GM23338 (cell line): ENCODE data around the gene JAKMIP2. TPM values are rescaled to one million over a fixed set of nuclear protein-coding genes. Genes with fewer than 3 reads are reported as not detected.

ENCODE experiments used
- ATAC-seq: fragments of 200-7000 bp; cut with Tn5 transposase; 3 replicates; pipeline ENCODE4 v1.9.1; 2020
- DNase-seq: peaks from one replicate; pipeline ENCODE4 v3.0.0-alpha.2; 2015; ENCODE audit warnings: low spot score
- H2AFZ ChIP-seq: fragments of 200-600 bp; sonication (generic); 2 replicates; pipeline ENCODE4 v1.8.0; 2016; ENCODE audit warnings: antibody characterized with exemption, mild to moderate bottlenecking, moderate library complexity
- H3F3A ChIP-seq: fragments of 200-600 bp; sonication (generic); replicated peaks from 2 replicates; pipeline ENCODE4 v1.8.0; 2017; ENCODE audit warnings: antibody characterized with exemption, mixed run types, low read depth
- H3K27ac ChIP-seq: fragments of 200-600 bp; sonication (generic); 2 replicates; pipeline ENCODE4 v1.6.1; 2016; ENCODE audit warnings: low read depth
- H3K27me3 ChIP-seq: fragments of 200-600 bp; sonication (generic); 2 replicates; pipeline ENCODE4 v1.8.0; 2016; ENCODE audit warnings: mild to moderate bottlenecking, mixed run types, moderate library complexity; ENCODE audit not compliant: insufficient read depth
- H3K36me3 ChIP-seq: fragments of 200-600 bp; sonication (generic); 2 replicates; pipeline ENCODE4 v1.8.0; 2016; ENCODE audit warnings: mild to moderate bottlenecking; ENCODE audit not compliant: insufficient read depth
- H3K4me1 ChIP-seq: fragments of 200-600 bp; sonication (generic); 2 replicates; pipeline ENCODE4 v1.8.0; 2016; ENCODE audit warnings: mild to moderate bottlenecking, moderate library complexity; ENCODE audit not compliant: insufficient read depth
- H3K4me2 ChIP-seq: fragments of 200-600 bp; sonication (generic); 2 replicates; pipeline ENCODE4 v1.7.1; 2017; ENCODE audit warnings: mixed run types
- H3K4me3 ChIP-seq: fragments of 200-600 bp; sonication (generic); 2 replicates; pipeline ENCODE4 v1.6.1; 2016; ENCODE audit warnings: mixed run types
- H3K79me2 ChIP-seq: fragments of 200-600 bp; sonication (generic); replicated peaks from 2 replicates; pipeline ENCODE4 v1.8.0; 2017; ENCODE audit warnings: mild to moderate bottlenecking; ENCODE audit not compliant: insufficient read depth
- H3K9me2 ChIP-seq: fragments of 200-600 bp; sonication (generic); 2 replicates; pipeline ENCODE4 v1.8.0; 2017; ENCODE audit not compliant: insufficient read depth
- H4K20me1 ChIP-seq: fragments of 200-600 bp; sonication (generic); replicated peaks from 2 replicates; pipeline ENCODE4 v1.8.0; 2017; ENCODE audit warnings: mild to moderate bottlenecking; ENCODE audit not compliant: insufficient read depth
- H3K27ac Mint-ChIP-seq: 2 replicates; pipeline ENCODE4 v1.8.0; 2020; ENCODE audit warnings: inconsistent platforms, mild to moderate bottlenecking, moderate library complexity, mixed read lengths
- H3K27me3 Mint-ChIP-seq: 3 replicates; pipeline ENCODE4 v1.8.0; 2022; ENCODE audit warnings: low read depth, mild to moderate bottlenecking, moderate library complexity, mixed read lengths, inconsistent platforms; ENCODE audit not compliant: insufficient read depth, poor library complexity
- H3K36me3 Mint-ChIP-seq: 3 replicates; pipeline ENCODE4 v1.8.0; 2021; ENCODE audit warnings: low read depth, mild to moderate bottlenecking, inconsistent platforms, moderate library complexity, mixed read lengths
- H3K4me1 Mint-ChIP-seq: 3 replicates; pipeline ENCODE4 v1.8.0; 2020; ENCODE audit warnings: mild to moderate bottlenecking, inconsistent platforms, mixed read lengths
- H3K4me3 Mint-ChIP-seq: 3 replicates; pipeline ENCODE4 v1.8.0; 2021; ENCODE audit warnings: moderate library complexity, mild to moderate bottlenecking, inconsistent platforms, mixed read lengths
- H3K9me3 Mint-ChIP-seq: 3 replicates; pipeline ENCODE4 v1.8.0; 2020; ENCODE audit warnings: moderate library complexity, mild to moderate bottlenecking, inconsistent platforms, mixed read lengths
- CREB1 ChIP-seq: fragments of 250-450 bp; sonication (Bioruptor Pico); IDR thresholded peaks from 2 replicates; pipeline ENCODE4 v1.5.0; 2020; ENCODE audit warnings: low read depth, mild to moderate bottlenecking, moderate library complexity
- CTCF ChIP-seq, 2 experiments: fragments of 200-600 bp in 1 of 2; sonication (generic) in 1 of 2; conservative IDR thresholded peaks; 2 replicates each; pipeline versions ENCODE4 v1.5.1 to v1.6.1; 2016 to 2017; ENCODE audit warnings: antibody characterized with exemption in 2 of 2, low read depth in 2 of 2, mild to moderate bottlenecking in 2 of 2, moderate library complexity in 1 of 2
- EZH2 ChIP-seq: fragments of 200-600 bp; sonication (generic); IDR thresholded peaks from one replicate; pipeline ENCODE4 v1.8.0; 2017; ENCODE audit warnings: antibody characterized with exemption, mild to moderate bottlenecking, low read depth; ENCODE audit not compliant: unreplicated experiment
- EZH2phosphoT487 ChIP-seq: fragments of 200-600 bp; sonication (generic); IDR thresholded peaks from one replicate; pipeline ENCODE4 v1.8.1; 2018; ENCODE audit warnings: antibody characterized with exemption; ENCODE audit not compliant: unreplicated experiment
- JUNB ChIP-seq: IDR thresholded peaks from one replicate; pipeline ENCODE4 v1.6.1; 2016; ENCODE audit warnings: antibody characterized with exemption; ENCODE audit not compliant: unreplicated experiment
- NANOG ChIP-seq: IDR thresholded peaks from 2 replicates; pipeline ENCODE4 v1.6.1; 2016; ENCODE audit warnings: antibody characterized with exemption, borderline replicate concordance
- POLR2AphosphoS5 ChIP-seq: IDR thresholded peaks from 2 replicates; pipeline ENCODE4 v1.6.1; 2016; ENCODE audit warnings: antibody characterized with exemption, low read depth
- REST ChIP-seq: IDR thresholded peaks from one replicate; pipeline ENCODE4 v1.6.1; 2018; ENCODE audit warnings: antibody characterized with exemption; ENCODE audit not compliant: unreplicated experiment
- STAT1 ChIP-seq: IDR thresholded peaks from one replicate; pipeline ENCODE4 v1.6.1; 2016; ENCODE audit warnings: antibody characterized with exemption; ENCODE audit not compliant: unreplicated experiment
- ZNF114 ChIP-seq: fragments of 250-450 bp; sonication (Bioruptor Pico); IDR thresholded peaks from 2 replicates; pipeline ENCODE4 v1.5.0; 2020; ENCODE audit warnings: mild to moderate bottlenecking, moderate library complexity
- ZNF331 ChIP-seq: fragments of 250-450 bp; sonication (Bioruptor Pico); IDR thresholded peaks from 2 replicates; pipeline ENCODE4 v1.5.0; 2020; ENCODE audit warnings: low read depth, mild to moderate bottlenecking, moderate library complexity
- ZNF462 ChIP-seq: fragments of 250-450 bp; sonication (Bioruptor Pico); IDR thresholded peaks from 2 replicates; pipeline ENCODE4 v1.5.0; 2020; ENCODE audit warnings: mild to moderate bottlenecking, moderate library complexity
- polyA plus RNA-seq: library from polyadenylated mRNA; unstranded; fragments of >200 nt; fragmentation: Nextera tagmentation; extraction: Ambion mirVana; gene quantifications from 2 replicates; pipeline ENCODE4 v1.2.1, GENCODE V29; 2016
- total RNA-seq: library from RNA; depleted of rRNA; stranded (reverse); fragments of >200 nt; shearing (Covaris generic); gene quantifications from 2 replicates; pipeline ENCODE4 v1.2.3, GENCODE V29; 2014
- TF ChIP-seq, protein P1 (sequence below): IDR thresholded peaks from 2 replicates; pipeline ENCODE4 v1.6.1; 2016; ENCODE audit warnings: antibody characterized with exemption

Gene JAKMIP2
- total and polyA plus RNA-seq, 2 experiments from 2014 or later, result 20.5 to 27.2 TPM

GRCh38 chr5:147756566-147756965 lies 26.0 kb downstream of the JAKMIP2 start:
- no peak overlapping the region for H3K4me2 ChIP-seq
- H3K4me3 ChIP-seq, result no peak overlapping the region
- peaks cover 42% of the 10 kb centered on the region for H3K79me2 ChIP-seq
- Mint-ChIP-seq H3K9me3 (no peaks in the 10 kb centered on the region), H3K27ac (no peak overlapping the region), H3K4me3 (no peak overlapping the region), H3K27me3 (no peaks in the 10 kb centered on the region), H3K4me1 (peaks cover 22% of the 10 kb centered on the region), H3K36me3 (no peaks in the 10 kb centered on the region)
- no peaks in the 10 kb centered on the region for H3K9me2 ChIP-seq
- ATAC-seq (no peak; the same call in 2 of the 3 replicates), DNase-seq (no peak)
- peaks cover 3% of the 10 kb centered on the region; the same call in 1 of the 2 replicates for H4K20me1 ChIP-seq
- peaks cover 42% of the 10 kb centered on the region for H3K4me1 ChIP-seq
- H3K27ac ChIP-seq, result no peak overlapping the region
- H3K27me3 ChIP-seq, result no peaks in the 10 kb centered on the region
- no peak for TF ChIP-seq REST
- TF ChIP-seq ZNF462 (CRISPR knock-in tag), result no peak
- TF ChIP-seq POLR2AphosphoS5, result no peak
- no peak for TF ChIP-seq ZNF114 (CRISPR knock-in tag)
- TF ChIP-seq JUNB, result no peak
- no peak for TF ChIP-seq STAT1
- no peak for TF ChIP-seq CTCF (conservative IDR thresholded peaks at IDR 0.05; ENCODE audit: low read depth in 2 of 2)
- TF ChIP-seq EZH2phosphoT487, result no peak
- TF ChIP-seq NANOG, result no peak
- no peak for TF ChIP-seq ZNF331 (CRISPR knock-in tag)
- TF ChIP-seq, protein P1, sequence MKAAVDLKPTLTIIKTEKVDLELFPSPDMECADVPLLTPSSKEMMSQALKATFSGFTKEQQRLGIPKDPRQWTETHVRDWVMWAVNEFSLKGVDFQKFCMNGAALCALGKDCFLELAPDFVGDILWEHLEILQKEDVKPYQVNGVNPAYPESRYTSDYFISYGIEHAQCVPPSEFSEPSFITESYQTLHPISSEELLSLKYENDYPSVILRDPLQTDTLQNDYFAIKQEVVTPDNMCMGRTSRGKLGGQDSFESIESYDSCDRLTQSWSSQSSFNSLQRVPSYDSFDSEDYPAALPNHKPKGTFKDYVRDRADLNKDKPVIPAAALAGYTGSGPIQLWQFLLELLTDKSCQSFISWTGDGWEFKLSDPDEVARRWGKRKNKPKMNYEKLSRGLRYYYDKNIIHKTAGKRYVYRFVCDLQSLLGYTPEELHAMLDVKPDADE, result no peak
- TF ChIP-seq EZH2, result no peak
- no peak for TF ChIP-seq CREB1 (CRISPR knock-in tag)
- no peaks in the 10 kb centered on the region for H3F3A ChIP-seq
- no peak overlapping the region for H2AFZ ChIP-seq
- no peaks in the 10 kb centered on the region for H3K36me3 ChIP-seq
